ENCODE measurements around the gene TTC17. TPM values are rescaled to one million over a fixed set of nuclear protein-coding genes. Genes with fewer than 3 reads are reported as not detected.

Gene TTC17
- total RNA-seq, 2 donors from 2014 or later: 63.1 to 88.6 TPM

GRCh38 chr11:43542750-43543712 is 184.3 kb downstream of the TTC17 start:
- H3K4me3 Mint-ChIP-seq: no peak overlapping the region
- ATAC-seq (no peak), DNase-seq (ENCODE audit: low spot score) (no peak)
- H3K27ac Mint-ChIP-seq: no peak overlapping the region
- H3K9me3 Mint-ChIP-seq: no peaks in the 10 kb centered on the region
- peaks cover 15 to 24% of the 10 kb centered on the region in 2 donors for H3K27me3 Mint-ChIP-seq
- no peaks in the 10 kb centered on the region for H3K4me1 Mint-ChIP-seq (ENCODE audit: low read depth in 2 of 2)
- H3K36me3 Mint-ChIP-seq: no peaks in the 10 kb centered on the region

Other genes with a start within 250 kb of the TTC17 start
- gene API5, start 46.9 kb upstream of the TTC17 start, total RNA-seq: 100 to 1,000 TPM; 111 to 128 TPM